Testis (tissue), 3 donors: Measurements from ENCODE around the gene PRMT7. TPM values are rescaled to one million over a fixed set of nuclear protein-coding genes. Genes with fewer than 3 reads are reported as not detected.

ENCODE experiments used
- DNase-seq: peaks from one replicate; pipeline ENCODE4 v3.0.0-alpha.2; 2019
- H3K27ac ChIP-seq, 2 donors: fragments of 200-600 bp; sonication (generic); one replicate each; pipeline ENCODE4 v1.5.1; 2019
- H3K27me3 ChIP-seq: fragments of 200-600 bp; sonication (generic); one replicate; pipeline ENCODE4 v1.5.1; 2019
- H3K36me3 ChIP-seq: fragments of 200-600 bp; sonication (generic); one replicate; pipeline ENCODE4 v1.5.1; 2017; ENCODE audit warnings: low read depth; ENCODE audit errors: missing control alignments
- H3K4me1 ChIP-seq: fragments of 200-600 bp; sonication (generic); one replicate; pipeline ENCODE4 v1.5.1; 2019
- H3K4me3 ChIP-seq, 2 donors: fragments of 200-600 bp; sonication (generic); one replicate each; pipeline ENCODE4 v1.5.1; 2017 to 2019
- H3K9me3 ChIP-seq: fragments of 200-600 bp; sonication (generic); one replicate; pipeline ENCODE4 v1.5.1; 2017
- CTCF ChIP-seq, 3 experiments: fragments of 450-650 bp in 2 of 3; fragments of 200-600 bp in 1 of 3; sonication (generic) in 1 of 3; IDR thresholded peaks; one replicate each; pipeline ENCODE4 v1.5.1; 2016 to 2019; ENCODE audit warnings: antibody characterized with exemption in 3 of 3, mild to moderate bottlenecking in 2 of 3, moderate library complexity in 1 of 3
- POLR2A ChIP-seq: fragments of 450-650 bp; IDR thresholded peaks from one replicate; pipeline ENCODE4 v1.6.1; 2017; ENCODE audit warnings: antibody characterized with exemption, mild to moderate bottlenecking, moderate library complexity
- WGBS, 2 donors: methylation state at CpG; one replicate each; pipeline ENCODE4 v1.1.5; 2018; 5-methylcytosine and 5-hydroxymethylcytosine counted together
- intact Hi-C: fragments of 100-400 bp; cut with DNase I; formaldehyde crosslinking; loops from one replicate; pipeline ENCODE4 v1.15.1; 2023; ENCODE audit warnings: low total_unique reads
- polyA plus RNA-seq: library from polyadenylated mRNA; stranded (reverse); fragments of 350-450 nt; fragmentation: Illumina TruSeq; extraction: RNeasy Lipid Tissue Mini Kit (QIAGEN cat#74804); gene quantifications from one replicate; pipeline ENCODE4 v1.2.3, GENCODE V29; 2014; ENCODE audit warnings: low read depth, low replicate concordance; ENCODE audit not compliant: insufficient read depth
- total RNA-seq, 2 donors: library from RNA; depleted of rRNA; stranded (reverse); fragments of >200 nt; gene quantifications; one replicate each; pipeline ENCODE4 v1.2.3, GENCODE V29; 2016

The PRMT7 gene
- total and polyA plus RNA-seq, 3 donors from 2014 or later = 47.9 to 111 (median 99.3) TPM

GRCh38 chr16:68379472-68380347 is 68.9 kb downstream of the PRMT7 start:
- WGBS, 2 donors = 78 to 80% methylated on average over 11 to 18 of the region's 18 CpGs

GRCh38 chr16:68380348-68380670 is 69.5 kb downstream of the PRMT7 start:
- Histone ChIP-seq H3K27ac (no peak overlapping the region), H3K4me3 (no peak overlapping the region), H3K4me1 (peaks cover 15% of the 10 kb centered on the region), H3K9me3 (no peaks in the 10 kb centered on the region), H3K36me3 (no peaks in the 10 kb centered on the region), H3K27me3 (no peaks in the 10 kb centered on the region)
- no peak for DNase-seq
- WGBS, 2 donors = 94 to 95% methylated on average over 4 to 5 of the region's 5 CpGs
- no peak for TF ChIP-seq CTCF (IDR thresholded peaks at IDR 0.05)
- TF ChIP-seq POLR2A = no peak
- intact Hi-C loops = no loop called here

More at GRCh38 chr16:68379472-68380347, 68.9 kb downstream of the PRMT7 start:
- no peaks in the 10 kb centered on the region for H3K27me3 ChIP-seq
- H3K4me1 ChIP-seq = peaks cover 15% of the 10 kb centered on the region
- intact Hi-C loops = no loop called here
- no peak overlapping the region for H3K27ac ChIP-seq
- no peaks in the 10 kb centered on the region for H3K36me3 ChIP-seq
- H3K9me3 ChIP-seq = no peaks in the 10 kb centered on the region
- no peak overlapping the region for H3K4me3 ChIP-seq
- no peak for TF ChIP-seq POLR2A
- no peak for TF ChIP-seq CTCF (IDR thresholded peaks at IDR 0.05)
- DNase-seq = no peak

GRCh38 chr16:68380676-68381362 is 70.0 kb downstream of the PRMT7 start:
- TF ChIP-seq CTCF (IDR thresholded peaks at IDR 0.05) (no peak), POLR2A (no peak)
- no peaks in the 10 kb centered on the region for H3K27me3 ChIP-seq
- intact Hi-C loops = no loop called here
- H3K4me1 ChIP-seq = peaks cover 15% of the 10 kb centered on the region
- no peaks in the 10 kb centered on the region for H3K36me3 ChIP-seq
- no peaks in the 10 kb centered on the region for H3K9me3 ChIP-seq
- H3K27ac ChIP-seq = no peak overlapping the region
- no peak for DNase-seq
- WGBS, 2 donors = 87 to 92% methylated on average over 10 of the region's 10 CpGs
- H3K4me3 ChIP-seq = no peak overlapping the region

GRCh38 chr16:68381363-68381724 is 70.5 kb downstream of the PRMT7 start:
- WGBS, 2 donors = 72% methylated on average over 7 of the region's 7 CpGs; no CpG with 5 or more reads in 1 of the 2 donors
- Histone ChIP-seq H3K27me3 (no peaks in the 10 kb centered on the region), H3K4me3 (no peak overlapping the region), H3K27ac (no peak overlapping the region), H3K4me1 (peaks cover 15% of the 10 kb centered on the region), H3K9me3 (no peaks in the 10 kb centered on the region), H3K36me3 (no peaks in the 10 kb centered on the region)
- intact Hi-C loops = no loop called here
- no peak for DNase-seq
- TF ChIP-seq POLR2A (no peak), CTCF (IDR thresholded peaks at IDR 0.05) (no peak)
